Effector memory CD4-positive, alpha-beta T cell (primary cell): ENCODE data around the gene KDM4C.
"Not testable (repeated sequence)": the region's sequence is repeated elsewhere in the genome, so short reads cannot be mapped to it uniquely, and the experiment has no call there.

Experiments
- DNase-seq, 3 donors: peaks; one replicate each; pipeline ENCODE4 v3.0.0-alpha.2; 2020
- H3K27ac ChIP-seq: 2 replicates; pipeline ENCODE4 v1.7.0; 2013; ENCODE audit warnings: mild to moderate bottlenecking, low read length, moderate library complexity; ENCODE audit not compliant: insufficient read depth, poor library complexity, severe bottlenecking
- H3K27me3 ChIP-seq: replicated peaks from 2 replicates; pipeline ENCODE4 v1.7.0; 2013; ENCODE audit warnings: mild to moderate bottlenecking, low read length; ENCODE audit not compliant: insufficient read depth, control insufficient read depth, poor library complexity, severe bottlenecking
- H3K36me3 ChIP-seq: 2 replicates; pipeline ENCODE4 v1.7.0; 2013; ENCODE audit warnings: mild to moderate bottlenecking, low read length, moderate library complexity; ENCODE audit not compliant: control insufficient read depth, insufficient read depth
- H3K4me1 ChIP-seq: 2 replicates; pipeline ENCODE4 v1.7.0; 2013; ENCODE audit warnings: low read length, mild to moderate bottlenecking; ENCODE audit not compliant: control insufficient read depth, insufficient read depth, poor library complexity, severe bottlenecking
- H3K4me3 ChIP-seq: 2 replicates; pipeline ENCODE4 v1.7.0; 2013; ENCODE audit warnings: low read length, low read depth, mild to moderate bottlenecking; ENCODE audit not compliant: insufficient read depth, poor library complexity, severe bottlenecking
- H3K9me3 ChIP-seq: 2 replicates; pipeline ENCODE4 v1.7.0; 2013; ENCODE audit warnings: mild to moderate bottlenecking, low read length, moderate library complexity; ENCODE audit not compliant: control insufficient read depth

The KDM4C gene

DNA sequence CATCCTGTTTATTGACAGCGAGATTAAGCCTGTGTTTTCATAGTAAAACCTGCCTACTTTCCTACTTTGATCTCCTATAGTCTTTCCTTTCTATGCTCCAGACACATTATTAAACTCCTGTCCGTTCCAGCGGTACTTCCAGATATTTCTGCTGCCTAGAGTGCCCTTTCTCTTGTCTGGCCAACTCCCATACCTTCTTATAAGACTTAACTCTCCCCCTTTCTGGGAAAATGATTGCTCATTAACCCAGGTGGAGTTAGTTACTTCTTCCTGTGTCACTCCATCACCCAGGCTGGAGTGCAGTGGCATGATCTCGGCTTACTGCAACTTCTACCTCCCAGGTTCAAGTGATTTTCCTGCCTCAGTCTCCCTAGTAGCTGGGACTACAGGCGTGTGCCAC lies 33.1 kb downstream of the KDM4C start:
- no peak overlapping the region for H3K27ac ChIP-seq
- H3K4me3 ChIP-seq = no peak overlapping the region
- DNase-seq = no peak
- H3K9me3 ChIP-seq = no peaks in the 10 kb centered on the region
- H3K36me3 ChIP-seq = peaks cover 23% of the 10 kb centered on the region
- H3K27me3 ChIP-seq = no peaks in the 10 kb centered on the region
- peaks cover 5% of the 10 kb centered on the region for H3K4me1 ChIP-seq

GRCh38 chr9:6793203-6793602 lies 35.4 kb downstream of the KDM4C start:
- H3K4me1 ChIP-seq = no peaks in the 10 kb centered on the region
- no peaks in the 10 kb centered on the region for H3K9me3 ChIP-seq
- H3K4me3 ChIP-seq = no peak overlapping the region
- DNase-seq = no peak
- no peaks in the 10 kb centered on the region for H3K27me3 ChIP-seq
- peaks cover 32% of the 10 kb centered on the region for H3K36me3 ChIP-seq
- H3K27ac ChIP-seq = no peak overlapping the region

- Histone ChIP-seq H3K27ac (no peak overlapping the region), H3K4me1 (no peaks in the 10 kb centered on the region), H3K36me3 (peaks cover 32% of the 10 kb centered on the region), H3K9me3 (no peaks in the 10 kb centered on the region), H3K4me3 (no peak overlapping the region), H3K27me3 (no peaks in the 10 kb centered on the region)
- DNase-seq = no peak
Measured at GRCh38 chr9:6794936-6795335, 37.2 kb downstream of the KDM4C start.

GRCh38 chr9:6802926-6803325 lies 45.2 kb downstream of the KDM4C start:
- Histone ChIP-seq H3K27me3 (no peaks in the 10 kb centered on the region), H3K4me1 (no peaks in the 10 kb centered on the region), H3K36me3 (peaks cover 7% of the 10 kb centered on the region), H3K27ac (no peak overlapping the region), H3K9me3 (no peaks in the 10 kb centered on the region), H3K4me3 (no peak overlapping the region)
- DNase-seq = no peak

- no peaks in the 10 kb centered on the region for H3K9me3 ChIP-seq
- peaks cover 7% of the 10 kb centered on the region for H3K36me3 ChIP-seq
- H3K4me3 ChIP-seq = no peak overlapping the region
- no peak overlapping the region for H3K27ac ChIP-seq
- no peaks in the 10 kb centered on the region for H3K27me3 ChIP-seq
- no peaks in the 10 kb centered on the region for H3K4me1 ChIP-seq
- no peak for DNase-seq
Measured at GRCh38 chr9:6805532-6805931, 47.8 kb downstream of the KDM4C start.

DNA sequence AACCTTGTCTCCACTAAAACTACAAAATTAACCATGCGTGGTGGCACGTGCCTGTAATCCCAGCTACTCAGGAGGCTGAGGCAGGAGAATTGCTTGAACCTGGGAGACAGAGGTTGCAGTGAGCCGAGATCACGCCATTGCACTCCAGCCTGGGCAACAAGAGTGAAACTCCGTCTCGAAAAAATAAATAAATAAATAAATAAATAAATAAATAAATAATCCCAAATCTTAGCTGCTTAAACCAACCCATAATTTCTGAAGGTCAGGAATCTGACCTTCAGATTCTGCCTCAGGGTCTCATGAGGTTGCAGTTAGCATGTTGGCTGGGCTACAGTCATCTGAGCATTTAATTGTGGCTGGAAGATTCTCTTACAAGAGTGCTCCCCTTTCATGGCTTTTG lies 48.5 kb downstream of the KDM4C start:
- not testable (repeated sequence) for H3K36me3 ChIP-seq, DNase-seq, H3K27me3 ChIP-seq, H3K4me1 ChIP-seq, H3K9me3 ChIP-seq, H3K27ac ChIP-seq, H3K4me3 ChIP-seq

- not testable (repeated sequence) for H3K27ac ChIP-seq, H3K27me3 ChIP-seq, H3K36me3 ChIP-seq, H3K4me3 ChIP-seq, H3K9me3 ChIP-seq, H3K4me1 ChIP-seq, DNase-seq
Measured at GRCh38 chr9:6807669-6808068, 49.9 kb downstream of the KDM4C start.

- Histone ChIP-seq H3K36me3 (no peaks in the 10 kb centered on the region), H3K4me1 (no peaks in the 10 kb centered on the region), H3K27ac (no peak overlapping the region), H3K4me3 (no peak overlapping the region), H3K27me3 (no peaks in the 10 kb centered on the region), H3K9me3 (no peaks in the 10 kb centered on the region)
- no peak for DNase-seq
Measured at GRCh38 chr9:6811436-6811835, 53.7 kb downstream of the KDM4C start.

- Histone ChIP-seq H3K27ac (no peak overlapping the region), H3K4me1 (no peaks in the 10 kb centered on the region), H3K27me3 (no peaks in the 10 kb centered on the region), H3K9me3 (no peaks in the 10 kb centered on the region), H3K36me3 (peaks cover 9% of the 10 kb centered on the region), H3K4me3 (no peak overlapping the region)
- DNase-seq = no peak
Measured at GRCh38 chr9:6816581-6816980, 58.8 kb downstream of the KDM4C start.

DNA sequence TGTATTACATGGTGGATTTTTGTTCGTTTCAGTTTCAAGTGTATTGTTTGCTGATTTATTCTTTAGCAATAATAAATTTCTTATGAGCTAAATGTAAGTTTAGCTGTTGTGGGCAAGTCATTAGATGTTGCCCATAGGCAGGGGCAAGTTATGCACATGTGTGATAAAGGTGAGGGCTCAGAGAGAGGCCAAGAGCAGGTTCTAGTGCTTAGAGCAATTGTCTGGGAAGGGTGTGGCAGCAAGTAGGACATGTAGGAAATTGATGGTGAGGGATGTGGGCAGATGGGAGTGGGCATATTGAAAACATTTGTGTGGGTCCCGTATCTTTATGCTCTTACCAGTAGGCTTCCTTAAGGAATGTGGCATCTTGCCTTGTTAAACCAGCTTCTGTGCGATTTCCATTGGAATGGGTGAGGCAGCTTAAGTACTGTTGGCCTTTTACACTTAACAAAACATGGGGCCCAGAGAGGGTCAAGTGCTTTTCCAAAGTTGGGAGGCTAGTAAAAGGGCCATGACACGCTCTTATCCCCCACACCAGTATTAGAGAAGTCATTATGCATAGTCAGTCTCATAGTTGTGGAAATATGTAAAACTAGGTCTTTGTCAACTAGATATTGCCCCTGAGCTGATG lies 60.6 kb downstream of the KDM4C start:
- Histone ChIP-seq H3K4me3 (no peak overlapping the region), H3K9me3 (no peaks in the 10 kb centered on the region), H3K27ac (no peak overlapping the region), H3K36me3 (peaks cover 16% of the 10 kb centered on the region), H3K4me1 (no peaks in the 10 kb centered on the region), H3K27me3 (no peaks in the 10 kb centered on the region)
- DNase-seq = no peak
